ENCODE data around the gene ANKRD37. TPM values are rescaled to one million over a fixed set of nuclear protein-coding genes. Genes with fewer than 3 reads are reported as not detected.

ANKRD37 gene
- total and polyA plus RNA-seq, 2 of the 8 experiments (the other 6 are each of a cell fraction or from before 2014, with no cell fraction given): 2.8 to 3.4 TPM

GRCh38 chr4:185363251-185363650, 33.4 kb upstream of the ANKRD37 start:
- H3K36me3 ChIP-seq (ENCODE audit: control insufficient read depth in 2 of 4, insufficient read depth in 4 of 4, low read length in 3 of 4): peaks cover 0 to 8% (median 1%) of the 10 kb centered on the region in 4 experiments; a peak in 2 of 8 replicates
- FAIRE-seq (no peak), DNase-seq (ENCODE audit: low read depth in 1 of 2, low spot score in 2 of 2) (no peak)
- no peaks in the 10 kb centered on the region for H3K9me3 ChIP-seq (ENCODE audit: insufficient read depth in 2 of 2, low read depth in 1 of 2, low read length in 1 of 2)
- no peak overlapping the region for H4K5ac ChIP-seq (ENCODE audit: insufficient read length, low read depth, low read length)
- no peak overlapping the region for H2AK5ac ChIP-seq (ENCODE audit: low read depth, low read length)
- H2AFZ ChIP-seq (ENCODE audit: low read length): no peak overlapping the region
- ChIA-PET CTCF (ENCODE audit: partially characterized antibody) (interaction anchor here (1.0 kb wide), 1 partner anchor 238 kb away, joined by 3 read pairs; no protein-coding TSS in a partner anchor), POLR2A (ENCODE audit: partially characterized antibody) (no interaction called here)
- H3K4me2 ChIP-seq (ENCODE audit: insufficient read depth in 1 of 2, low read depth in 2 of 2, low read length in 2 of 2): no peak overlapping the region
- no peak overlapping the region for H3K23ac ChIP-seq (ENCODE audit: insufficient read length)
- WGBS, 2 experiments (ENCODE audit: extremely low coverage in 1 of 2, insufficient coverage in 1 of 2, insufficient read length in 1 of 2, insufficient replicate concordance in 2 of 2, low coverage in 1 of 2, low lambda C conversion rate in 2 of 2, missing lambda C conversion rate in 1 of 2): 89% methylated on average over 3 of the region's 3 CpGs; no CpG with 5 or more reads in 1 of the 2 experiments
- H2BK20ac ChIP-seq (ENCODE audit: low read length): no peak overlapping the region
- TF ChIP-seq KDM5A (IDR thresholded peaks at IDR 0.05; ENCODE audit: low read length): no peak
- no peak for TF ChIP-seq ATF2 (IDR thresholded peaks at IDR 0.05; ENCODE audit: low read length)
- no peak for TF ChIP-seq CTBP2 (IDR thresholded peaks at IDR 0.05; ENCODE audit: borderline replicate concordance, insufficient read depth, insufficient read length, low read length)
- no peak for TF ChIP-seq SIX5 (IDR thresholded peaks at IDR 0.05; ENCODE audit: low read depth, low read length)
- no peak for TF ChIP-seq NANOG (IDR thresholded peaks at IDR 0.05; ENCODE audit: insufficient read depth, low read depth, low read length, poor library complexity, severe bottlenecking)
- no peak for TF ChIP-seq EGR1 (IDR thresholded peaks at IDR 0.05; ENCODE audit: borderline replicate concordance, low read depth, low read length)
- TF ChIP-seq RBBP5 (IDR thresholded peaks at IDR 0.05; ENCODE audit: borderline replicate concordance, low read depth, low read length): no peak
- TF ChIP-seq ZNF274 (IDR thresholded peaks at IDR 0.05; ENCODE audit: borderline replicate concordance, extremely low read depth, low read length): no peak
- no peak overlapping the region for H3K4me3 ChIP-seq (ENCODE audit: extremely low read depth in 1 of 4, insufficient read depth in 2 of 4, low read depth in 3 of 4, low read length in 4 of 4)
- peaks cover 0 to 3% (median 0%) of the 10 kb centered on the region in 4 experiments; a peak in 2 of 7 replicates for H3K4me1 ChIP-seq (replicated peaks in 1 of 4; ENCODE audit: control insufficient read depth in 3 of 4, insufficient read depth in 4 of 4, low read length in 3 of 4)
- no peaks in the 10 kb centered on the region for H3K79me2 ChIP-seq (ENCODE audit: control insufficient read depth in 1 of 2, insufficient read depth in 2 of 2, low read length in 2 of 2)
- H3K27me3 ChIP-seq (replicated peaks in 1 of 4; ENCODE audit: control insufficient read depth in 3 of 4, extremely low read depth in 1 of 4, insufficient read depth in 3 of 4, low read length in 3 of 4): no peaks in the 10 kb centered on the region
- H3K27ac ChIP-seq (ENCODE audit: low read depth, low read length): no peak overlapping the region
- H3K79me1 ChIP-seq (ENCODE audit: low read depth, low read length): no peaks in the 10 kb centered on the region
- no peak overlapping the region for H3K18ac ChIP-seq (ENCODE audit: extremely low read depth, low read length)
- H2BK5ac ChIP-seq (ENCODE audit: low read depth, low read length): no peak overlapping the region
- H4K91ac ChIP-seq (replicated peaks; ENCODE audit: insufficient read length, low read length): no peak overlapping the region
- no peaks in the 10 kb centered on the region for H3K23me2 ChIP-seq (ENCODE audit: low read depth, low read length)
- H3K56ac ChIP-seq (replicated peaks; ENCODE audit: insufficient read length, low read depth, low read length): no peak overlapping the region
- H2BK12ac ChIP-seq (ENCODE audit: low read depth, low read length): no peak overlapping the region
- H3K14ac ChIP-seq (ENCODE audit: insufficient read length): no peak overlapping the region
- no peak overlapping the region for H2BK120ac ChIP-seq (replicated peaks; ENCODE audit: low read depth, low read length)
- no peak overlapping the region for H2BK15ac ChIP-seq (ENCODE audit: low read length)
- no peak overlapping the region for H3K4ac ChIP-seq (replicated peaks; ENCODE audit: insufficient read length, low read depth, low read length)
- H4K8ac ChIP-seq (ENCODE audit: extremely low read depth, insufficient read depth, low read length): no peak overlapping the region
- no peak overlapping the region for H3K9ac ChIP-seq (replicated peaks in 1 of 4; ENCODE audit: extremely low read depth in 1 of 4, low read depth in 3 of 4, low read length in 3 of 4)
- H4K20me1 ChIP-seq (replicated peaks in 1 of 2; ENCODE audit: control insufficient read depth in 1 of 2, insufficient read depth in 2 of 2, low read length in 2 of 2): no peaks in the 10 kb centered on the region

Measured in H1 (cell line).